Right renal pelvis (tissue), 4 donors: Measurements from ENCODE around the gene CA7. TPM values are rescaled to one million over a fixed set of nuclear protein-coding genes. Genes with fewer than 3 reads are reported as not detected.

Experiments
- DNase-seq, 4 donors: peaks; one replicate each; pipeline ENCODE4 v3.0.0-alpha.2; 2013; ENCODE audit warnings: low read depth in 4 of 4, low spot score in 3 of 4, missing footprints in 1 of 4
- polyA plus RNA-seq, 4 donors: library from polyadenylated mRNA; unstranded; fragments of 120-200 nt; gene quantifications; one replicate each; pipeline ENCODE4 v1.2.1, GENCODE V29; 2013; ENCODE audit not compliant: insufficient read length in 4 of 4

The CA7 gene
- polyA plus RNA-seq, 4 donors: 0.21 to 0.71 (median 0.31) TPM

DNA sequence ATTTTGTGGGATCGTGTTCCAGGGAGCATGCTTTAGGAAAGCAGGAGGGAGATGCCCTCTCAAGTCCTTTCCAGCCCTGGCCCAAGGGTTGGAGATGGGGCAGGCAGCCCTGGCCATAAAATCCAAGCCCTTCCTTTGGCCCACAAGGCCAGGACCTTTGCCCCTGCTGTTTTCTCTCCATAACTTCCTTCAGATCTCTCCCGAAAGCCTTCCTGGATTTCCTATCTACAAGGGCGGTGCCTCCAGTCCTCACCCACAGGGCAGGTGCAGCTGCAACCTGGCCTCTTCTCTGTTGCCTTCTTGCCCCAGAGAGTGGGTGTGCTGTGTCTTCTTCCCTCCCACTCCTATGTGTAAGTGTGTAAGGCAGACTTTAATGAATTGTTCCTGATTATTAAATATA, 27.6 kb downstream of the CA7 start:
- no peak for DNase-seq

DNA sequence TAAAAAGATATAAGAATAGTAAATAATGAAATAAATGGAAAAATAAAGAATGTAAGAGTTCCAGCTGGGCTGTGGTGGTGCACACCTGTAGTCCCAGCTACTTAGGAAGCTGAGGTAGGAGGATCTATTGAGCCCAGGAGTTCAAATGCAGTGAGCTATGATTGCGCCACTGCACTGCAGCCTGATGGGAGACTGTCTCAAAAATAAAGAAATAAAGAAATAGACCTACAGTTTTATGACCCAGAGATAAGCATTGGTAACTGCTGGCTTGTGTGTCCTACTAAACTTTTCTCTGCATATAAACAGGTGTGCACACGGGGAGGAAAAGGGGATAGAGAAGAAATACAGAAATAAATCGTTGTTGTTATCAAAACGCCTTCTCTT, 28.3 kb downstream of the CA7 start:
- no peak for DNase-seq

DNA sequence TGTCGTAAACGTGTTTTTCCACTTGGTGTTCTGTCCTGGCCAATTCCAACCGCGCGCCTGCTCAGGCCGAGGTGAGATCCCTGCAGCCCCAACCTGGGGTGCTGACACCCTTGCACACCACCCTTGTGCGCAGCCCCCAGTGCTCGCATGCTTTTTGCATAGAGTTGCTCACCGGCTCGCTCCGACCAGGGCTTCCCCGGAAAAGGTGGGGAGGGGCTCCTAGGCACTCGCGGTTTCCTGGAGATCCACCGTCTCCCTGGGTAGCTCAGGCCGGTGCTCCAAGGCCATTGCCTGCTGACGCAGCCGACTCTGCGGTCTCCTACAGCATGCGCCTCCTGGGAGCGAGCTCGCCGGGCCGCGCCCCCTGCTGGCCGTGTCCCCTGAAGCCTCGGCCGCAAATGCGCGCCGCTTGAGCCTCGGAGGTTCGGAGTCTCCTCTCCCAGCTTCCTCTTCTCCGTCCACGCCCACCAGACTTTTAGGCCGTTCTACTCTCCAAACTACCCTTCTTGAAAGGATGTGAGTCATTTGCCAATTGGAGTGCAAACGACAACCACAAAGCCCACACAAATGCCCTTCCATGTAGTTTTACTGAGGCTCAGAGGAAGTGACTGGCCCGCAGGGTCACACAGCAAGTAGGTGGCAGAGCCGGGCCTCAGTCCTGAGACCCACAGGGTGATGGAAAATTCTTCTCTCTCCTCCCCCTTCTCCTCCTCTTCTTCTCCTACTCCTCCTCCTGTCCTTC, 28.9 kb downstream of the CA7 start:
- DNase-seq: peak; percentile 62 to 68 (median 66)

DNA sequence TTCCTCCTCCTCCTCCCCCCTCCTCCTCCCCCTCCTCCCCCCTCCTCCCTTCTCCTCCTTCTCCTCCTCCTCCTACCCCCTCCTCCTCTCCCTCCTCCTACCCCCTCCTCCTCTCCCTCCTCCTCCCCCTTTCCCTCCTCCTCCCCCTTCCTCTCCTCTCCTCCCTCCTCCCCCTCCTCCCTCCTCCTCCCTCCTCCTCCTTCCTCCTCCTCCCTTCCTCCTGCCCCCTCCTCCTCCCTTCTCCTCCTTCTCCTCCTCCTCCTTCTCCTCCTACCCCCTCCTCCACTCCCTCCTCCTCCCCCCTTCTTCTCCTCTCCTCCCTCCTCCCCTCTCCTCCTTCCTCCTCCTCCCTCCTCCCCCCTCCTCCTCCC, 29.5 kb downstream of the CA7 start:
- DNase-seq: no peak

DNA sequence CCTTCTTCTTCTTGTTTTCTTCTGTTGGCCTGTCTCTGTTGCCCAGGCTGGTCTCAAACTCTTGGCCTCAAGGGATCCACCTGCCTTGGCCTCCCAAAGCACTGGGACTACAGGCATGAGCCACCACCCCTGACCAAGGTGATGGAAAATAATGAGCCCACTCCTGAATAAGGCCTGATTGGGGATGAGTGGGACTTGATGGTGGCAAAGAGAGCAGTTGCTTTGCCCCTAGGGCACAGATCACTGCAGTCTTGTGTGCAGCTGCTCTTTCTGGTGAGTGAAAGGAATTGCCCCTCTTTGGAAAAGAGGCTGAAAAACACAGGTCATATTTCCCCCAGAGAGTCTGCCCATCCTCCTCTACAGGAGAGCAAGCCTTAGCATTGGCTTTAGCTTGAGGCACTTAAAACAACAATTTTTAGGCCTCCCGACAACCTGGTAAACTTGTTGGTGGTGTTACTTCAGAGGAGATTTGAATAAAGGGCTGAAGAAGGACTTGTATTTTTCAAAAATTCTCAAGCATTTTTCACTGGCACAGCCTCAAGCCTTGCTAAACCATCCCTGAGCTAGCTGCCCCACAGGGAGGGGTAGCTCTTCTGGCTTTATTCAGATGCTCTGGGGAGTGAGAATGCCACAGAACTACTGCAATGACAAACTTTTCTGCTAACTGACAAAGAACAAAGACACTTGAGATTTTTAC, 30.0 kb downstream of the CA7 start:
- DNase-seq: no peak

DNA sequence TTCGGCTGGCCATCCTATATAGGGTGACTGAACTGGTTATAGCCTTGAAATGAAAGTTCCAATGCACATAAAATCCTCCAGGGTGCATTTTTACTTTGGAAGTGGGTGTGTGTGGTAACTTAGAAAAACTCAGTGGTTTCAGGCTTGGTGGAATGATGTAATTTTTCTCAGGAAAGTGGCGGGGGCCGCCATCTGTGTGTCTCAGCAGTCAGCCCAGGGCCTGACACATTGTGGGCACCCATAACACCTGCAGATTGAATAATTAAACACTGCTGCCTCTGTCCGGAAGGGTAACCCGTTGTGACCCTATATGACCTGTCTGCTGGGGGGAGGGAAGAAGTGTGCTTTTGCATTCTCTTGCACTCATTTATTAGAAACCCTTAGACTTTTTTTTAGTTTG, 33.9 kb downstream of the CA7 start:
- DNase-seq: no peak

DNA sequence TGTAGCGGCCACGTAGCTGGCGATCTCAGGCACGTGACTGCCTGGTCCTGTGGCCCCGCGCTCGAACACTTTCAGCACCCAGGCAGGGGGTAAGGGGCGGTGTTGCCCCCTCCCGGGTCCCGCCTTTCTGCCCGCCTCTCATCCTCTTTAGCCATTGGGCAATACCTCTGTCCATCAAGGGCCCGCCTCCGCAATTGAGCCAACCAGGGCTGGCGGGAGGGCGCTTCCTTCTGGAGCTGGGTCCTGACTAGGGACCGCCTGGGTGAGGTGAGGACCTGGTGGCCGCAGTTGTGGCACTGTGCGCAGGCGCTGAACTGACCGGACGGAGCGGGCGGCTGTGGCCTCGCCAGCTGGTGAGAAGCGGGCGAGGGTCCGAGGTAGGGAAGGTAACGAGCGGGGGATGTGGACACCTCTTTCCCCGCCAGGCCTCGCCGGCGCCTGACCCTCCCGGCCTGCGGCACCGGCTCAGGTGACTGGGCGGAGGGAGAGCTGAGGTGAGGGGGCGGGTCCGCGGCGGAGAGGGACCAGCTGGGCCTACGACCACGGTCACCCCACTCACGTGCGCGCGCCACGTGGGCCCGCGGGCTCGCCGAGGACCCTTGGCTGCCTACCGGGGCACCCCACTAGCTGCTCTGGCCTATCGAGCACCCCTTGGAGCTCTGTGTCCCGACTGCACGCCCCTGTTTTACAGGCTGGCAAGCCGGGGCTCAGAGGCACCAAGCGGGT, 36.2 kb downstream of the CA7 start, which contains the start of gene PDP2:
Gene PDP2, plus strand, starts transcription at position 228 of the 726 bp plus-strand sequence. CDS start 3,770 bp downstream, outside the sequence.
- peak; percentile 90 to 95 (median 92) for DNase-seq

DNA sequence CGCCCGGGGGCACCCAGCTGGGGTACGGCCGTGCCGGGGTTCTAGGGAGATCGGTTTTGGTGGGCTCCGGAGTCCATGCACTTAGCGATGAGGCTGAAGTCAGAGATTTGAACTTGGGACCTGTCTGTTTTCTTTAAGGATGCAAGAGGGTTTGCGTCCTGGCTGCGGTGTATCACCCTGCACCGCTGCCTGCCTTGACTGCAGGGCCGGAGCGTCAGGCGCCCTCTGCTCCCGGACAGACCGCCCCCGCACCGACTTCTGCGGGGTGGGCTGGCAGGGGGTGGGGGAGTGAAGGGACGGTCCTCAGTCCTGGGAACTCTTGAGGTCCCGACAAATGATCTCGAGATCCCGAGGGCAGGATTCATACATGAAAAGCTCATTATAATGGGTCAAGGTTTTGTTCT, 36.8 kb downstream of the CA7 start:
- DNase-seq: no peak

DNA sequence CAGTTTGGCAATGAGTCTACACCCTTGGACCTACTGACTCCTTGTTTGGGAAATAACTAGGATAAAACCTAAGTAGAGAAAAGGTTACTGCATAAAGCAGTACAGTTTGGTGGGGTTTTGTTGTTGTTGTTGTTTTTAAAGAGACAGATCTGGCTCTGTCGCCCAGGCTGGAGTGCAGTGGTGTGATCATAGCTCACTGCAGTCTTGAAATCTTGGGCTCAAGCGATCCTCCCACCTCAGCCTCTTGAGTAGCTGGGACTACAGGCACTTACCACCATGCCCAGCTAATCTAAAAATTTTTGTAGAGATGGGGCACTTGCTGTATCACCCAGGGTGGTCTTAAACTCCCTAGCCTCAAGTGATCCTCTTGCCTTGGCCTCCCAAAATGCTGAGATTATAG, 37.3 kb downstream of the CA7 start:
- no peak for DNase-seq

DNA sequence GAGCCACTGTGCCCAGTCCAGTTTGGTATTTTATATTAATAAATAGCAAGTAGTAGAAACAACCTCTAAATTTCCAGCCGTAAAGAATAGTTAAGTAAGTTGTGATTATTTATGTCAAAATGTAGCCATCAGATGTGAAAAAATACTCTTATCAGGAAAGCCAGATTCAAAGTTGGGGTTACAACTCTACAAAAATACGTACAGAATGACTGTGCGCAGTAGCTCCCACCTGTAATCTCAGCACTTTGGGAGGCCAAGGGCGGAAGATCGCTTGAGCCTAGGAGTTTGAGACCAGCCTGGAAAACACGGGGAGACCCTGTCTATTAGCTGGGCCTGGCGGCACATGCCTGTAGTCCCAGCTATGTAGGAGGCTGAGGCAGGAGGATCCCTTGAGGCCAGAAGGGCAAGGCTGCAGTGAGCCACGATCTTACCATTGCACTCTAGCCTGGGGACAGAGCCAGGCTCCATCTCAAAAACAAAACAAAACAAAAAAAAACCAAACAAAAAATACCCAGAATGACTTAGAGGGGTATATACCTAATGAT, 37.8 kb downstream of the CA7 start:
- DNase-seq: no peak

DNA sequence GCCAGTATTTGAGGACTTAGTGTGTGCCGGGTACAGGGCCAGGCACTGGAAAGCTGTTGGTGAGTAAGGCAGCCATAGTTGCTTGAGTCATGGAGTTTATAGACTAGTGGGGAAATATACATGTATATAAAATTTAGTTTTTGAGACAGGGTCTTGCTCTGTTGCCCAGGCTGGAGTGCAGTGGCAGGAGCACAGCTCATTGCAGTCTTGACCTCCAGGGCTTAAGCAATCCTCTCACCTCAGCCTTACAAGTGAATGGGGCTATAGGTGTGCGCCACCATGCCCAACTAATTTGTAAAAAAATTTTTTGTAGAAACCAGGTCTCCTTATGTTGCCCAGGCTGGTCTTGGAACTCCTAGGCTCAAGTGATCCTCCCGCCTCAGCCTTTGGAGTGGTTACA, 38.5 kb downstream of the CA7 start:
- no peak for DNase-seq

DNA sequence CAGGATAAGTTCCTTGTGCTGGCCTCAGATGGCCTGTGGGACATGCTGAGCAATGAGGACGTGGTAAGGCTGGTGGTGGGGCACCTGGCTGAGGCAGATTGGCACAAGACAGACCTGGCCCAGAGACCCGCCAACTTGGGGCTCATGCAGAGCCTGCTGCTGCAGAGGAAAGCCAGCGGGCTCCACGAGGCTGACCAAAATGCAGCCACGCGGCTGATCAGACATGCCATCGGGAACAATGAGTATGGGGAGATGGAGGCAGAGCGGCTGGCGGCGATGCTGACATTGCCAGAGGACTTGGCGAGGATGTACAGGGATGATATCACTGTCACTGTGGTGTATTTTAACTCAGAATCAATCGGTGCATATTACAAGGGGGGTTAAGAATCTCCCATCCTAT, 41.3 kb downstream of the CA7 start:
- DNase-seq: no peak

DNA sequence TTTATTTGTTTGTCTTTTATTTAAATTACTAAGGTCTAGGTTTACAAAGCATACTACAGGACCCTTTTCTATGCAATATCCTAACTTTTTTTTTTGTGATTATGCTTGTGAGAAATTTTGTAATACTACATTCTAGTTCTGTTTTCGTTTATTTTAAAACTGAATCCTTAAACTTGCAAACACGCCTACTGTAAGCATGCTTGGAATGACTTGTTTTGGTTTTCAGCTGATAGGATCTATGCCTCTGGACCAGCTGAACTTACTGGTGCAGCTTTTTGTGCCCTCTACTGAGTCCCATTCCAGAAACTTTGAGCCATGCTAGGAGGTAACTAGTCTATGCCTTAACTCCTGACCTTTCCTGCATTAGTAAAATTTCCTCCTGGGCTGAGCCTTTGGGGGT, 42.1 kb downstream of the CA7 start:
- no peak for DNase-seq

DNA sequence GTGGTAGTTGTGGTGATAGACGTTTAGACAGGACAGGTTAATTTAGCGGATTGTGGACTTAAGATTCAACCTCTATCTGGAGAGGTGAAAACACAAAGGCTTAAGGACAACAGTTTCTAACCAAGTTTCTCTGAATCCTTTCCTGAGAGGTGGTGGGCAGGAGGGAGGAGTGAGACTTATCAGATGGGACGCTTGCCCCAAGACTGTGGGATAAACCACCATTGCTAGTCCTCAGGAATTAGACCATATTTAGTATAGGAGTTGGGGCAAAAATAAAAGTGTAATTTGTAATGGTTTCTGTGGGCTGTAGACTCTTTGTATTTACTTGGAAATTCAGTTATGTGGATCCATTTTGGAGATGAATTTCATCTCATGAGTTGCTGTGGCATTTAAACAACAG, 42.7 kb downstream of the CA7 start:
- no peak for DNase-seq

DNA sequence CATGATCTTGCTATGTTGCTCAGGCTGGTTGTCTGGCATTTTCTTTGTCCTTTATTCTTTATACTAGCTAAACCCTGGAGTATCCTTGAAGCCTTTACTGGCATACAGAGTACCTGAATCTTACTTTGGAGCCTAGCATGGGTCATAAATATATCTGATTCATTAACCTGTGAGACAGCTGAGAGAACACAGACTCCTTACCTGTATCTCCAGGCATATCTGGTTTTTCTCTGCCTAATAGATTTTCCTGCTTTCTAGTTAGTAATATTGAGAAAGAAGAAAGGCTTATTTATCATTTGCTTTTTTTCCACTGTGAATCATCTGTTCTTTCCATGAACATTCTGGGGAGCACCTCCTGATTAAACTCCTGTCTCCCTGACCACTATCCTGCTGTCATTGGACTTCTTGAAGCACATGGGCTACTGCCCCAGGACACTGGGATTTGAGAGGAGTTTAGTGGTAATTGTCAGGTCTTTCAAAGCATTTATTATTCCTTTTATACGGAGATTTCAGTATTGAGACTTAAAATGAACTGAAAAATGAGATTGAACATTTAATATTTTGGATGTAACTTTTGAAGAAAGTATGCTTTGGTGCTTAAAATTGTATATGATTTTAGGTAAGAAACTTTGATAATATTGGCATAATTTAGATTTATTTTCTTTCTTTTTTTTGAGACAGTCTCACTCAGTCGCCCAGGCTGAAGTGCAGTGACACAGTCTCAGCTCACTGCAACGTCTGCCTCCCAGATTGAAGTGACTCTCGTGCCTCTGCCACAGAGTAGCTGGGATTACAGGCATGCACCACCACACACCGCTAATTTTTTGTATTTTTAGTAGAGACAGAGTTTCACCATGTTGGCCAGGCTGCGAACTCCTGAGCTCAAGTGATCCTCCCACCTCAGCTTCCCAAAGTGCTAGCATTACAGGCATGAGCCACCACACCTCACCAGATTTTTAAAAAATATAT, 44.7 kb downstream of the CA7 start:
- no peak for DNase-seq

DNA sequence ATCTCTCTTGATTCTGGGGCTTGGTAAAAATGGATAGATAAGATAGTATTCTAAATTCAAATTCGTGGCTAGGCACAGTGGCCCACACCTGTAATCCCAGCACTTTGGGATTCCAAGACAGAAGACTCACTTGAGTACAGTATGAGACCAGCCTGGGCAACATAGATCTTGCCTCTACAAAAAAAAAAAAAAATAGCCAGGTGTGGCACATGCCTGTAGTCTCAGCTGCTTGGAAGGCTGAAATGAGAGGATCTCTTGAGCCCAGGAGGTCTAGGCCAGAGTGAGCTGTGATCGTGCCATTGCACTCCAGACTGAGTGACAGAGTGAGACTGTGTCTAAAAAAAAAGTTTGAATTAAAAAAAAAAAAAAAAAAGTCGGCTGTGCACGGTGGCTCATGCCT, 45.4 kb downstream of the CA7 start:
- DNase-seq: no peak

DNA sequence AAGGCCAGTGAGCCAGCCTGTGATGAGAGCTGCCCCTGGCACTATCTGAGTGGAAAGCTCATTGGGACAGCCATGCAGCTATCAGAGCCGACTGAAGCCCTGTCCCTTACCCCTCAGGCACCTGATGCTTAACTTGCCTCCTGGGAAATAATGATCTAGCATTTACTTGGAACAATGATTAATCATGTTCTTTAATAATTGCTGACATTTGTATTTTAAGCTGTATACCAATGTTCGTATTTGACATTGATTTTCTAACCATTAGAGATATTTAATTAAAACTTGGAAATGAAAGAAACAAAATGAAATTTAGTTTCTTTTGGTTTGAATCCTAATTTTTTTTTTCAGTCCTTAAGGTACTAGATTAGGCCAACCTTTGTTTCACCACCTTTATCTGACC, 46.6 kb downstream of the CA7 start:
- no peak for DNase-seq

DNA sequence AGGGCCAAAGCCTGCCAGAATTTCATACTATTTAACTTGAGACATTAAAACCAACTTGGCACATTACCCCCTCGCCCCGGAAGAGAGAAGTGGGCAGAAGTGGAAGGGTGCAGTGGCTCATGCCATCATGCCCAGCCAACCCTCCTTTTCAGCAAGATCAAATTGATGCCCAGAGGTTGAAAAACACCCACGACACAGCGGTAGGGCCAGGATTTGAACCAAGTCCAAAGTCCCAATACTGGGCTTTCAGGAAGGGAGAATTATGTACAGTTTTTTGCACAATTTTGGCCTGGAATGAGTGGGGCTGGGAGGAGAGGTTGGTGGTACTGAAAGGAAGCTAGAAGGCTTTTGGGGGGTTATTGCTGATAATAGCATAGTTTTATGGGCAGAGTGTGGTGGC, 47.1 kb downstream of the CA7 start:
- DNase-seq: no peak

DNA sequence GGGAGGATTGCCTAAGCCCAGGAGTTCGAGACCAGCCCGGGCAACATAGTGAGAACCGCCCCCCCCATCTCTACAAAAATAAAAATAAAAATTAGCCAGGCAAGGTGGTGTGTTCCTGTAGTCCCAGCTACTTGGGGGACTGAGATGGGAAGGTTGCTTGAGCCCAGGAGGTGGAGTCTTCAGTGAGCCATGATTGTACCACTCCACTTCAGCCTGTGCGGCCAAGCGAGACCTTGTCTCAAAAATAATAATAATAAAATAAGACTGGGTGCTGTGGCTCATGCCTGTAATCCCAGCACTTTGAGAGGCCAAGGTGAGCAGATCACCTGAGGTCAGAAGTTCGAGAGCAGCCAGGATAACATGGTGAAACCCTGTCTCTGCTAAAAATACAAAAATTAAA, 47.6 kb downstream of the CA7 start:
- DNase-seq: no peak

DNA sequence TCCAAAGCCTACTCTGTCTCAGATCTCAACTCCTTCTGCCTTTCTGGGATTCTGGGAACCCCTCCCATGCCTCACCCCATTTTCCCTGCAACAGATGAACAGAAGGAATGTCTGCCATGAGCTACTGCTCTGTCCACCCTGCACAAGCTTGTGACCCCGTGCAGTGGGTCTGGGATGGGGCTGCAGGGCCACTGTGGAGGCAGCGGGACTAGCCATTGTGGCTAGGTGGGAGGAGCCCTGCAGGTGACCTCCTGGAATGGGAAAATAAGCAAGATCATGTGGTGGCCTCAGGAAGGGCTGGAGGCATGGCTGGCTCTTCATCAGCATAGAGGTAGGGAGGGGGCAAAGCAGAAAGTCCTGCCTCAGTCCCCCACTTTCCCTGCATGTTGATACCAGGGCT, 49.8 kb downstream of the CA7 start:
- DNase-seq: no peak
